Trophoblast cell (in vitro differentiated cells and primary cell): ENCODE data around the gene ANO2.

Source experiments
- DNase-seq, 2 donors: peaks; one replicate each; pipeline ENCODE4 v3.0.0-alpha.2; 2016
- H2AFZ ChIP-seq: 2 replicates; pipeline ENCODE4 v1.6.1; 2013; ENCODE audit warnings: low read length, moderate library complexity, mild to moderate bottlenecking; ENCODE audit not compliant: insufficient read depth, poor library complexity
- H2AK5ac ChIP-seq: 2 replicates; pipeline ENCODE4 v1.6.1; 2013; ENCODE audit warnings: mild to moderate bottlenecking, low read length
- H2BK120ac ChIP-seq: 2 replicates; pipeline ENCODE4 v1.6.1; 2013; ENCODE audit warnings: low read length, mild to moderate bottlenecking, moderate library complexity; ENCODE audit not compliant: insufficient read depth, poor library complexity
- H2BK12ac ChIP-seq: 2 replicates; pipeline ENCODE4 v1.6.1; 2013; ENCODE audit warnings: mild to moderate bottlenecking, low read length, moderate library complexity
- H2BK5ac ChIP-seq: 2 replicates; pipeline ENCODE4 v1.6.1; 2013; ENCODE audit warnings: low read length, low read depth, moderate library complexity, mild to moderate bottlenecking; ENCODE audit not compliant: poor library complexity
- H3K14ac ChIP-seq: 2 replicates; pipeline ENCODE4 v1.6.1; 2013; ENCODE audit warnings: mild to moderate bottlenecking, low read length
- H3K18ac ChIP-seq: 2 replicates; pipeline ENCODE4 v1.6.1; 2013; ENCODE audit warnings: mild to moderate bottlenecking, low read length
- H3K23ac ChIP-seq: 2 replicates; pipeline ENCODE4 v1.6.1; 2013; ENCODE audit warnings: low read length
- H3K27ac ChIP-seq: 2 replicates; pipeline ENCODE4 v1.5.1; 2013; ENCODE audit warnings: low read depth, mild to moderate bottlenecking, inconsistent platforms, low read length, moderate library complexity
- H3K27me3 ChIP-seq: 2 replicates; pipeline ENCODE4 v1.6.1; 2013; ENCODE audit warnings: inconsistent platforms, mild to moderate bottlenecking, low read length, moderate library complexity; ENCODE audit not compliant: insufficient read depth
- H3K36me3 ChIP-seq, 2 experiments: 1 replicate in 1 of 2; 2 replicates in 1 of 2; pipeline ENCODE4 v1.6.1; 2013; ENCODE audit warnings: low read length in 2 of 2, mild to moderate bottlenecking in 2 of 2, moderate library complexity in 1 of 2; ENCODE audit not compliant: insufficient read depth in 2 of 2, control insufficient read depth in 1 of 2
- H3K4ac ChIP-seq: 2 replicates; pipeline ENCODE4 v1.6.1; 2013; ENCODE audit warnings: low read depth, mild to moderate bottlenecking, low read length, moderate library complexity
- H3K4me1 ChIP-seq, 2 experiments: 1 replicate in 1 of 2; 2 replicates in 1 of 2; pipeline ENCODE4 v1.6.1; 2013; ENCODE audit warnings: low read length in 2 of 2, mild to moderate bottlenecking in 2 of 2, moderate library complexity in 1 of 2; ENCODE audit not compliant: insufficient read depth in 2 of 2, control insufficient read depth in 1 of 2
- H3K4me2 ChIP-seq: 2 replicates; pipeline ENCODE4 v1.6.1; 2013; ENCODE audit warnings: inconsistent platforms, mild to moderate bottlenecking, low read length, moderate library complexity
- H3K4me3 ChIP-seq: 2 replicates; pipeline ENCODE4 v1.5.1; 2013; ENCODE audit warnings: mild to moderate bottlenecking, low read depth, low read length, inconsistent platforms
- H3K79me1 ChIP-seq: one replicate; pipeline ENCODE4 v1.6.1; 2013; ENCODE audit warnings: low read length
- H3K79me2 ChIP-seq: 2 replicates; pipeline ENCODE4 v1.6.1; 2013; ENCODE audit warnings: low read length, mild to moderate bottlenecking; ENCODE audit not compliant: control insufficient read depth, insufficient read depth, poor library complexity
- H3K9ac ChIP-seq: 2 replicates; pipeline ENCODE4 v1.6.1; 2013; ENCODE audit warnings: mild to moderate bottlenecking, low read length
- H3K9me3 ChIP-seq: 2 replicates; pipeline ENCODE4 v1.6.1; 2013; ENCODE audit warnings: low read depth, mild to moderate bottlenecking, control low read depth, inconsistent platforms, low read length; ENCODE audit not compliant: insufficient read depth
- H4K12ac ChIP-seq: 2 replicates; pipeline ENCODE4 v1.6.1; 2013; ENCODE audit warnings: low read depth, mild to moderate bottlenecking, low read length, moderate library complexity
- H4K8ac ChIP-seq: 2 replicates; pipeline ENCODE4 v1.6.1; 2013; ENCODE audit warnings: low read depth, mild to moderate bottlenecking, low read length, moderate library complexity
- H4K91ac ChIP-seq: one replicate; pipeline ENCODE4 v1.6.1; 2013; ENCODE audit warnings: low read depth, mild to moderate bottlenecking, low read length, moderate library complexity
- WGBS: extraction: QIAGEN DNeasy Blood & Tissue Kit; methylation state at CpG from one replicate; pipeline ENCODE4 v1.1.7; 2013; ENCODE audit warnings: missing lambda C conversion rate; ENCODE audit not compliant: insufficient read length, insufficient coverage; ENCODE audit errors: extremely low coverage; 5-methylcytosine and 5-hydroxymethylcytosine counted together

ANO2 gene

DNA sequence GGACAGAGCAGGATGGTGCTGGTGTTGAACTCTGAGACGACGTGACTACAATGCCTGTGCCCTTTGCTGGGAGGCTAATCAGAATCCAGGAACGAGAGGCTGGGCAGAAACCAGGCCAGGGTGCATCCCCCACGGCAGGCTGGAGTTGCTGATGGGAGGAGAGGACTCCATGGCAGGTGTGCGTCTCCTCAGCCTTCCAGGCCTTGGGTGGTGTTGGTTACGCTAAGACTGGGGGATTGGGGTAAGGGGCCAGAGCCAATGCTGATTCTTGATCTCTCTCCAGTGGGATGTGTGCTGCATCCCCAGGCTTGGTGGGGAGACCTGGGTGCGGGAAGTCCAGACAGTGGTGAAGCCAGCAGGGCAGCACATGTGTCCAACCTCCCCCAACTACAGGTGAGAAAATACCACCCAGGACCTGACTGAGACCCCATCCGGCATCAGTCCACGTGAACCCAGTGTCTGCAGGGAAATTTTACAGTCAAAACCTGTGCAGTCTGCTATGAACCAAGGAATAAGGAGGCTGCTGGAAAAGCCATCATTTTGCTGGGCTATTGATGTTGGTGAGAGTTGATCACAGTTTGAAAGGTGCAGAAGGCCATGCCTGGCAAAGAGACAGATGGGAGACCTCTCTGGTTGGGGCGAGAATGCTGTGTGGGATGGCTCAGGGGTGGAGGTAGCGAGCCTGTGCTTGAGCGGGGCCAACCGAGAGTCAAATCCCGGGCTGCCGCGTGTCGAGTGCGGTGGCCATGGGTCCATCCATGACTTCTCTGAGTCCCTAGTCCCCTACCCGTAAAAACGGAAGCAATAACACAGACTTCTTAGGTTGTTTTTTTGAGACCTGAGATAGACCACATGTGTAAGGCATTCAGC, 423.4 kb downstream of the ANO2 start:
- no peak overlapping the region for H3K4ac ChIP-seq
- no peak overlapping the region for H4K8ac ChIP-seq
- no peak overlapping the region for H3K18ac ChIP-seq
- H3K79me1 ChIP-seq = no peaks in the 10 kb centered on the region
- H2AK5ac ChIP-seq = no peak overlapping the region
- no peak overlapping the region for H3K9ac ChIP-seq
- no CpG with 5 or more reads among the region's 20 CpGs for WGBS
- no peak overlapping the region for H3K4me2 ChIP-seq
- no peak overlapping the region for H3K23ac ChIP-seq
- no peak overlapping the region for H3K4me3 ChIP-seq
- no peaks in the 10 kb centered on the region for H3K79me2 ChIP-seq
- peaks cover 3% of the 10 kb centered on the region for H3K9me3 ChIP-seq
- no peaks in the 10 kb centered on the region for H3K36me3 ChIP-seq
- no peak overlapping the region for H4K12ac ChIP-seq
- no peak for DNase-seq
- no peak overlapping the region for H2BK120ac ChIP-seq
- no peak overlapping the region for H2BK5ac ChIP-seq
- H2AFZ ChIP-seq = no peak overlapping the region
- no peak overlapping the region for H3K14ac ChIP-seq
- no peak overlapping the region for H3K27ac ChIP-seq
- H2BK12ac ChIP-seq = no peak overlapping the region
- peaks cover 0 to 2% of the 10 kb centered on the region in 2 experiments for H3K4me1 ChIP-seq
- H3K27me3 ChIP-seq = no peaks in the 10 kb centered on the region
- H4K91ac ChIP-seq = no peak overlapping the region

GRCh38 chr12:5520831-5521230, 424.2 kb downstream of the ANO2 start:
- no peak overlapping the region for H3K4me2 ChIP-seq
- no peak overlapping the region for H2AFZ ChIP-seq
- H3K9ac ChIP-seq = no peak overlapping the region
- no peaks in the 10 kb centered on the region for H3K79me1 ChIP-seq
- H4K12ac ChIP-seq = no peak overlapping the region
- DNase-seq = no peak
- no peak overlapping the region for H4K91ac ChIP-seq
- no peak overlapping the region for H2AK5ac ChIP-seq
- no peak overlapping the region for H3K4me3 ChIP-seq
- no peak overlapping the region for H2BK5ac ChIP-seq
- no peak overlapping the region for H3K27ac ChIP-seq
- peaks cover 3% of the 10 kb centered on the region for H3K9me3 ChIP-seq
- H3K4ac ChIP-seq = no peak overlapping the region
- H4K8ac ChIP-seq = no peak overlapping the region
- H3K27me3 ChIP-seq = no peaks in the 10 kb centered on the region
- H2BK120ac ChIP-seq = no peak overlapping the region
- no peaks in the 10 kb centered on the region for H3K79me2 ChIP-seq
- H3K4me1 ChIP-seq = peaks cover 0 to 2% of the 10 kb centered on the region in 2 experiments
- WGBS = no CpG with 5 or more reads among the region's 5 CpGs
- no peak overlapping the region for H2BK12ac ChIP-seq
- no peak overlapping the region for H3K18ac ChIP-seq
- H3K36me3 ChIP-seq = no peaks in the 10 kb centered on the region
- no peak overlapping the region for H3K14ac ChIP-seq
- H3K23ac ChIP-seq = no peak overlapping the region

DNA sequence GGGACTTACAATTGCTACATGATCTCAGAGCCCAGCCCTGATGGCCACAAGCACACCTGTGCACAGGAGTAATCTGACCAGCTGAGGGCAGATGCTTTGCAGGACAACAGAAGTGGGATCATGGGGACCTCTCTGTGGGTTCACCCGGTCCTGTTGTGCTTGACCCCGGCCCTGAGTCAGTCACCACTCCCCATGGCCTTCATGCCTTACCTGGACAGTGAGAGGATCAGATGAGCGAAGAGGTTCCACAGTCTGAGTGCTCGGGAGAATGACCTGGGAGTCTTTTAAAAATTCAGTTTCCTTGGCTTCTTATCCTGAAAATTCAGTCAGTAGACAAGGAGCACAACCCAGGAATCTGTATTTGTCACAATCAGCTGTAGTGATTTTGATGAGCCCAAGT, 425.0 kb downstream of the ANO2 start:
- no CpG with 5 or more reads among the region's 4 CpGs for WGBS

DNA sequence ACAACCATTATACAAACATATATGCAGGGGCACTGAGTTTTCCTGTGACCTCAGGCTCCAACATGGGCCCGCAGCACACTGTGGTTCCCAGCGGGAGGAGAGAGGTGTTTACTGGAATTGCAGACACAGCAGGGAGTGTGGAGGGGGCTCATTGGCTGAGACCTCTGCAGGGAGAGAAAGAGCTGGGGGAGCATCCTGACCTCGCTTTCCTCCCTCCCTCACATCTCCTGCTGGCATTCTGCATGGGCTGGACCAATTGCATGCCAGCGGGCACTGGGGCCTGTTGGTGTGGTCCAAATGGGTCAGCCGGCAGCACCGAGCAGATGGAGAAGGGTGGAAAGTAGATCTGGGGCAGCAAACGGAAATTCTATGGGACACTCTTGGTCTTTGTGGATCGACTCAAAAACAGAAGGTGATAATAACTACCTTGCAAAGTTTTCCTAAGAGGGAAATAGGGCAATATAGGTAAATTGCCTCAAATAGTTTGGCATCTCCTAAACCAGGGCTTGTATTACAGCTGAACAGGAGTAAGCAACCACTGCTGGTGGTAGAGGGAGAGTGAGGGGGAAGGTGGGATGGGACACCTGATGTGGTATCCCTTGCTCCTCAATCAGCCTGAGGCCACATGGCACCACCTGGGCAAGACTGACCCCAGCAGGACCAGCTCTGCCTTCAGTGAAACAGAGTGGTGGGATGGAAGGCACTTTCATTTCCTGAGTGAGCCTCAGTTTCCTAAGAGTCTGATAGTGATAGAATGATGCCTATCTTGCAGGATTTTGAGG, 426.3 kb downstream of the ANO2 start:
- no CpG with 5 or more reads among the region's 8 CpGs for WGBS
- H3K36me3 ChIP-seq = no peaks in the 10 kb centered on the region

More for the DNA sequence above, 425.0 kb downstream of the ANO2 start:
- no peak overlapping the region for H2AK5ac ChIP-seq
- no peaks in the 10 kb centered on the region for H3K36me3 ChIP-seq
- H3K4me2 ChIP-seq = no peak overlapping the region
- H3K4me1 ChIP-seq = peaks cover 0 to 2% of the 10 kb centered on the region in 2 experiments
- no peak overlapping the region for H2BK12ac ChIP-seq
- H3K23ac ChIP-seq = no peak overlapping the region
- no peaks in the 10 kb centered on the region for H3K27me3 ChIP-seq
- H3K79me2 ChIP-seq = no peaks in the 10 kb centered on the region
- H3K27ac ChIP-seq = no peak overlapping the region
- no peak overlapping the region for H4K91ac ChIP-seq
- no peak overlapping the region for H3K18ac ChIP-seq
- no peak overlapping the region for H2BK120ac ChIP-seq
- H2BK5ac ChIP-seq = no peak overlapping the region
- H4K12ac ChIP-seq = no peak overlapping the region
- H3K9ac ChIP-seq = no peak overlapping the region
- no peaks in the 10 kb centered on the region for H3K79me1 ChIP-seq
- H3K9me3 ChIP-seq = peaks cover 3% of the 10 kb centered on the region
- no peak overlapping the region for H3K4me3 ChIP-seq
- no peak overlapping the region for H2AFZ ChIP-seq
- no peak for DNase-seq
- H3K14ac ChIP-seq = no peak overlapping the region
- H4K8ac ChIP-seq = no peak overlapping the region
- no peak overlapping the region for H3K4ac ChIP-seq

More for the DNA sequence above, 426.3 kb downstream of the ANO2 start:
- H3K23ac ChIP-seq = no peak overlapping the region
- no peak overlapping the region for H2BK5ac ChIP-seq
- H3K4me3 ChIP-seq = no peak overlapping the region
- H3K27me3 ChIP-seq = no peaks in the 10 kb centered on the region
- H3K79me2 ChIP-seq = no peaks in the 10 kb centered on the region
- no peak overlapping the region for H3K14ac ChIP-seq
- DNase-seq = no peak
- H3K18ac ChIP-seq = no peak overlapping the region
- no peak overlapping the region for H2BK12ac ChIP-seq
- no peak overlapping the region for H2AK5ac ChIP-seq
- H4K12ac ChIP-seq = no peak overlapping the region
- peaks cover 0 to 2% of the 10 kb centered on the region in 2 experiments for H3K4me1 ChIP-seq
- no peak overlapping the region for H4K91ac ChIP-seq
- H3K9me3 ChIP-seq = peaks cover 3% of the 10 kb centered on the region
- H3K79me1 ChIP-seq = no peaks in the 10 kb centered on the region
- H4K8ac ChIP-seq = no peak overlapping the region
- H2BK120ac ChIP-seq = no peak overlapping the region
- no peak overlapping the region for H3K4me2 ChIP-seq
- H3K4ac ChIP-seq = no peak overlapping the region
- H3K27ac ChIP-seq = no peak overlapping the region
- no peak overlapping the region for H3K9ac ChIP-seq
- no peak overlapping the region for H2AFZ ChIP-seq
